GM04503 (cell line): ENCODE results near the gene HPSE2.

ENCODE experiments used
- DNase-seq: peaks from one replicate; pipeline ENCODE4 v3.0.0-alpha.2; 2012; ENCODE audit warnings: low read depth

Gene HPSE2

DNA sequence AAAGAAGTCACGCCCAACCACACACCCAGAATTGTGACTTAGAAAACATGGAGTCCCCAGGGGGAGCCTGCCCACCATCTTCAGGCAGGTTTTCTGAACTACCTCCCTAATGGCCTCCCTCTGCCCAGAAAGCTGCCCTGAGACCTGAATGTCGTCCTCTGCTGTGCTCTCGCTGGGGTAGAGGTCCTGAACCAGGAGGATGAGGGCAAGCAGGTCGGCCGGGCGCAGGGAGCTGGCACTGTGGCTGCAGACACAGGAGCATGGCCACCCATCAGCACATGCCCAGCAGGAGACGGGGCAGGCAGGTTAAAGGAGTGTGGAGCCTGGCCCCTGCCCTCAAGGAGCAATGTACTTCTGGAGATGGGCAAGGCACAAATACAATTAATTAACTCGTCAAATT is 805.2 kb downstream of the HPSE2 start:
- DNase-seq: no peak

DNA sequence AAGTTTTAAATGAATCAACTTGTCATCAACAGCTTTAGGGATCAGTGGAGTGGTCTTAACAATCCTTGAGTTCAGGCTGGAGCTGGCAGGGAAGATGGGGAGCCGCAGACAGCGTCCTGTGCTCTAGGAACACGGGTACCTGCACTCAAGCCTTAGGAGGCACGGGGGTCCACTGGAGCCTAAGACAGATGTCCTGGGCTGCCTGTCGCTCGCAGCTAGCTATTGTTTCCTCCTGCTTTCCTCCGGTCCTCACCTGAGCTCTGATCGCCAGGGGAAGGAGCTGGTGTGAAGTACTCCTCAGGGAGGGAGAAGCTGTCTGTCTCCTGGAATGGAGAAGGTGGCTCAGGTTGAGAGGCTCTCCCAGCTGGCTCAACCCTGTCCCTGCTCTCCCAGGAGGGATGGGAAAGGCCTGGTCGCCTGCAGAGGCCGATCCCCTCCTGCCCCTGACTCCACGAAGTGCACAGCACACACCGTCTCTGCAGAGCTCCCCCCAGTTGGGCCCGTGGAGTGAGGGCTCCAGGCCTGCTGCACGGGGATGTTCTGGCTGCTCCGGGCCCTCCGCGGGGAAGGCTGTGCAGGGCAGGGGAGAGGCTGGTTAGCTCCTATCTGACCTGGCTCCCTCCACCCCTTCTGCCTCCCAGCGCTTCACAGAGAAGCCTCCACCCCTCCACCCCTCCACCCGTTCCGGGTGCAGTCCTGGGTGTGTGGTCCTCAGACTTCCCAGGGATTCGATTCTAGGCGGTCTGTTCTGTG is 806.2 kb downstream of the HPSE2 start:
- no peak for DNase-seq

DNA sequence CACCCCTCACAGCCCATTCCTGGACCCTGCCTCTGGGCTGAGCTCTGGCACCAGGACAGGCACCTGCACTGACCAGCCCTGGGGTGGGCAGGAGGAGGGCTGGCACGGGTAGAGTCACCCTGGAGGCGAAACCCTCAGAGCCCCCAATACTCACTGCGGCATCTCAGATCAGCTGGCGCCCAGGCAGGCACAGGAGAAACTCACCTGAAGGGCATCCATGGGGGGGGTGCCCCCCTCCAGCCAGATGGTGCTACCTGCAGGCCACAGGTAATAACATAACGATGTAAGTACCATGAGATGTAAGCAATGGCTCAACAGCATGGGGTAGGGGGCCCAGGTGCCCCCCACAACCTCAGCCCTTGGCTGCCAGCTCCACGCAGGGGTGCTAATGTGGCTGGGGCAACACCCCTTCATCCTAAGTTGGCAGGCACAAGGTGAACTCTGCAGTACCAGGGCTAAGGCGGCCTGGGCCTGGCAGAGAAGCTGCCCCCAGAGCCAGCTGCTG is 808.6 kb downstream of the HPSE2 start:
- DNase-seq: no peak

GRCh38 chr10:98425511-98426352 is 809.9 kb downstream of the HPSE2 start:
- DNase-seq: no peak

DNA sequence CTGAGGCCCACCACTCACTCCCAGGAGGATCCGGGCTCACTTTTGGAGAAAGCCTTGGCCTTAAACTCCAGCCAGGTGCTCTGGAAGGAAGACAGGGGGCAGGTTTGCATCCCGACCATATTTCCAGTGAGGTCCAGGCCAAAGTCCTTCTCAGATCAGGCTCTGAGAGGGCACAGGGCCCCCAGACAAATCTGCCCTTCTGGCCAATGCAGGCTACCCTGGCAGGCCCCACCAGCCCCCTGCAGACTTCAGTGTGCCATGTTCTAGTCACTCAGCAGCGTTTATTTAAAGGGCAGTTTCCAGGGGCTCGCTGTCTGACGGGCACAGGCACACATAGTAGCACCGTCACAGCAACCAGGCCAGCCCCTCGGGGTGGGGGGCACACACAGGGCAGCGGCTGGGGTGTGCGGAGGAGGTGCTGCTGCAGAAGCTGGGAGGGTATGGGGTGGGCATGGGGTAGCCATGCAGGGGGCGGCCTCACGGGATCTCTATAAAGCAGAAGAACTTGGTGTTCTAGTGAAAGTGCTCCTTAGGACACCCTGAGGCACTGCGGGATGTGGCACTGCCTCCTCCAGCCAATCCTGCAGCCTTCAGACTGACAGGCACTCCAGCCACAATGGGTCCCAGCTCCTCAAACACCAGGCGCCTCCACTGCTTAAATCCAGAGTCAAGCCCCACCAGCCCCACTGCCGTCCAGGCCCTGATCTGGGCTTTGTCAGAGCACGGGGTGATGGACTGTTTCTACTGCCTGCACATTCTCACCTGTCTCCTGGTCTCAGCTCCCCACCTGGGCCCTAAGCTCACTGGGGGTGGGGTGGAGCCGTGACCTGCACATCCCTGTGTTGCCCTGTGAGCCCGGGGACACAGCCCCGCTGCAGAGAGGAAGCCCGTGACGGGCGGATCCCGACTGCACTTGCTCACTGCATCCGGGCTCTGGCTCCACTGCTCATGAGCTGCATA is 811.1 kb downstream of the HPSE2 start:
- no peak for DNase-seq

DNA sequence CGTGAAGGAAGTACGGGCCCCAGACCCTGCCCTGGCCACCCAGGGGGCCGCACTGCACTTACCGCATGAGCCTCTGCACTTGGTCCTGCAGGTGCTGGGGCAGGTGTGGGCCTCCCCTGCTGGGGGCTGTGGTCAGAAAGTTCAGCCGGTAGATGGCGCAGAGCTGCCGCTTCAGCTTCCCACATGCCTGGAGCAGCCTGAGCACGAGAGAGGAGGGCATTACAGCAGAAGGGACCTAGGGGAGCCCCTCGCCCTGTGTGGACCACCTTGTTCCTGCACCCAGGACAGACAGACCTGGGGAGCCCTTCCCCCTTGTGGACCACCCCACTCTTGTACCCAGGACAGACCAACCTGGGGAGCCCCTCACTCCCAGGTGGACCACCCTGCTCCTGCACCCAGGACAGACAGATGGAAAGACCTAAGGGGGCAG is 811.9 kb downstream of the HPSE2 start:
- no peak for DNase-seq

- no peak for DNase-seq
Observed at GRCh38 chr10:98422182-98422581, 813.5 kb downstream of the HPSE2 start.

- no peak for DNase-seq
Observed at GRCh38 chr10:98420786-98421185, 814.9 kb downstream of the HPSE2 start.

GRCh38 chr10:98419469-98420261 is 816.0 kb downstream of the HPSE2 start:
- DNase-seq: no peak

GRCh38 chr10:98418665-98419468 is 816.8 kb downstream of the HPSE2 start:
- DNase-seq: no peak

DNA sequence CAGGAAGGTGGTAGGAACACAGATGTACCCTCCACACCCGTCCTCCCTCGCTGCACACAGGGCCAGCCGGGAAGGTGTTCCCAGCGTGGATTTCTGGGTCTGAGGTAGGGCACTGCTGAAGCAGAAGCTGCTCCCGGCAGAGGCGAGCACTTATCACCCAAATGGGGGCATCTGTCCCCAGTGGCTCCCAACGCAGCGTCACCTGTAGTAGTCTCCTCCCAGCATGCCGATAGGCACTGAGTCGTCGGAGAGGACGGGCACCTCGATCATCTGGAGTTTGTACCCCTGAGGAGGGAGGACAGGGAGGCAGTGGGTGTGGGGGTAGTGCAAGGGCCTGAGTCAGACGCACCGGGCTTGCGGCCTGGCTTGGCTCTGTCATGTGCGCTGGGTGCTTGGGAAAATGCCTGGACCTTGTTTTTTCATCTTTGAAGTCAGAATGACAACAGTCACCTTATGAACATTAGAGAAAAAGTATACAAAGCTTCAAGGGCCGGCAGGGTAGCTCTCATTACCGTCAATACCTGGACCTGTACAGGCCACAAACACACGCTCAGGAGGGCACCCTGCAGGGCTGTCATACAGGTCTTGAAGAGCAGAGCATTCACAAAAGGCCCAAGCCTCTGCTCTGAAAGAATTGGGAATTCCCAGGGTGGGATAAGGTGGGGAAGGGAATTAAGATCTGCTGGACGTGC is 817.5 kb downstream of the HPSE2 start:
- no peak for DNase-seq

- no peak for DNase-seq
Observed at GRCh38 chr10:98417481-98417959, 818.1 kb downstream of the HPSE2 start.

GRCh38 chr10:98416606-98417388 is 818.9 kb downstream of the HPSE2 start:
- no peak for DNase-seq

GRCh38 chr10:98415731-98416119 is 819.9 kb downstream of the HPSE2 start:
- no peak for DNase-seq

DNA sequence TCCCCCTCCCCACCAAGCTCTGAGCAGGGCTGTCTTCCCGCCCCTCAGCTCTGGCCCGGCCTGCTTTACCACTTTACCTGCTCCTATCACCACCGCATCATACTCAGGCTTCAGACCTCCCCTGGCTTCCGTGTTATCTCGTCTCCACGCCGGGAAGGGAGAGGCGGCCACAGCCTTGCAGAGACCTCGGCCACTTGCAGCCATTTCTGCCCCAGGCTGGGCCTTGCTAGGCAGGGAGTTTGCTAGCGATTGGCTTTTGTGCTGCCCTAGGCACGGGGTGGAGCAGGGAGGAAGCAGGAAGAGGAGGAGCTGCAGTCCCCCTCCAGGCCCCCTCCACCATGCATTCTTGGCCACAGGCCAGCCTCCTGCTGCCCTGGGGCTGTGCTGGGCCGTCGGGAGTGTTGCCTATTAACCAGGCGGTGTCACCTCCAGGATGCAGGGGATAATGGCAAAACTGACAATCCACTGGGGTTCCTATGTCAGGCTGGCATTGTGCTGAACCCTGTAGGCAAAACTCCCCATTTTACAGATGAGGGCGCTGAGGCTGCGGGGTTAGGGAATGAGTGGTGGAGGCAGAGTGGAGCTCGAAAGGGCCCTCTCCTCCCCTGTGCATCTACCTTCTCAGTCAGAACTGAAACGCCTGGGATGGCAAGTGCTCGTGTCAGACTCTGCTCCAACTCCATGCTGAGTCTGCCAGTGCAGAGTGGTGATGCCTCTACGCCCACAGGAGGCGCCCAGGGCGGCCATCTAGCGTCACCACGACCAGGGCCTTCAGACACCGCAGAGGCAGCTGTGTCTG is 820.5 kb downstream of the HPSE2 start, which contains the start of gene PYROXD2:
Gene PYROXD2, minus strand, starts transcription at position 251 of the 799 bp plus-strand sequence. Its CDS starts 47 bp downstream, at position 204.
- DNase-seq: peak; percentile 76

DNA sequence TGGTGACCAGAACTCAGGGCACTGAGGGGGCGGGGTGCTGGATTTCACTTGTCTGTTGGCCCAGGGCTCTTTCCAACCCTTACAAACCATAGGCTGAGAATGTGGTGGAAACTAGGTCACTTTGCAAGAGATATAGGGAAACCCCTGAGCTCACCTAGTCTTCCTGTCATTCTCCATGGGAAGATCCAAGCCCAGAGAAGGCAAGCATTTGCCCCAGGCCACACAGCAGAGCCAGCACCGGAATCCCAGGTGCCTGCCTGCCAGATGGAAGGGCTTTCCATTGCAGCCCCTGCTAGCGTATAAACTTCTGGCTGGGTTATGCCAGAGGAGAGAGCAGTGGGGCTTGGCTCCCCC is 821.1 kb downstream of the HPSE2 start:
- no peak for DNase-seq

GRCh38 chr10:98411768-98412167 is 823.9 kb downstream of the HPSE2 start:
- no peak for DNase-seq

DNA sequence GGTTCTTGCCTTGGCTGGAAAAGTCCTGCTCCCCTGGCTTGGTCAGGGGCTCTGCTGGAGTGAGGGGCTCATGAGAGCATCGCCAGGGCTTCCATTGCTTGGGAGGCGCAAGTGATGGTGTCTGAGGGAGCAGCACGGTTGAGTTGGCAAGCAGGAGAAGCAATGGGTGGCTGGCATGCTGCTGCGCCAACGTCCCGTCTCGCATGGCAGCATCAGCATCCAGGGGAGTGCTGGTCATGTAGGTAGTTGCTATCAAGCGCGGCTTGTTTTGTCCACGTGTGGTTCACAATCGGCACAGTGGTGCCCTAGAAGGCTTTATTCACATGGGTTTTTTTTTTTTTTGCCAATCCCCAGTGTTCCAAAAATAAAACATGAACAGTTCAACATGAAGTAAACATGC is 824.5 kb downstream of the HPSE2 start:
- DNase-seq: no peak
